ENCODE measurements around the gene RAB17.

RAB17 gene

DNA sequence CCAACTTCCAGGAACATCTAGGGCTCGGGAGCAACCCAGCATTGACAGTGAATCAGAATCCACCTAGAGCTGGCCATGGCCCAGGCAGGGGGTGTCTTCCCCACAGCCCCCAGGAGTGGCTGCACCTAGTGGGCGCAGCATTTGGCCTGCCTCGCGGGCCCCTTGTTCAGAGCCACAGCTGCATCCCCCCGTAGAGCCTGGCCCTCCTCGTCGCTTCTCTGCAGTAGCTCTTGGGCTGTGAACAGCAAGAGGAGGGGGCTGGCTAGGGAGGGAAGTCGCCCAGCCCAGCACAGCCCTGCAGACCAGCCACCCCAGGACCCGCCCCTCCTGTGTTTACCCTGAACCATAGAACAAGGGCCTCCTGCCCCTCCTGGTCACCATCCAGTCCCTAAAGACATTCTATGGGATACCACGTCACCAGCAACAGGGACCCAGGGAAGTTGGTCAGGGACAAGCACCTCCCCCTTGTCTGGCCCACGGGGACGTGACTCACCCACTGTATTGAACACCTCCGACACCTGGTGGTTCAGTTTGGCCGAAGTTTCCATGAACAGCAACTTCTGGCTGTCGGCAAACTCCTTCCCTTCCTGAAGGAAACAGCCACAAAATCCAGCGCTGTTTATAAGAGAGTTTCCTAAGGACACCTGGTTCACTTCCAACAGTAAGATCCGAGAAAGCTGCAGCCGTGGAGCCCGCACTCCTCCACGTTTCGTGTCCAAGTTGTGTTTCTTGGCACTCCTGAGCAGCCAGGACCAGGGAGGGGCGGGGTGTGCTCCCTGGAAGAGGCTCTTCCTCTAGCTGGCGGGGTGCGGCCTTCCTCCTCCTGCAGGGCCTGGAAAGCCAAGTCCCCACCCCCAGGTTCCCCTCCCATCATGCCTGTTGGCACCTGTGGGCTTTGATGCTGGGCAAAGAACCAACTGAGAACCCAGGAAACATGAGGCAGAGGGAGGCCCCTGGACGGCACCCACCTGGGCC lies 15.4 kb downstream of the RAB17 start:
- H3K27ac ChIP-seq, result no peak overlapping the region
- H3K36me3 ChIP-seq, result peaks cover 0 to 4% (median 0%) of the 10 kb centered on the region in 3 donors
- no peak overlapping the region for H3K4me3 ChIP-seq
- no peaks in the 10 kb centered on the region for H3K9me3 ChIP-seq
- TF ChIP-seq CTCF (IDR thresholded peaks at IDR 0.05), result no peak
- DNase-seq, result no peak
- peaks cover 0 to 20% (median 6%) of the 10 kb centered on the region in 4 donors for H3K4me1 ChIP-seq
- H3K27me3 ChIP-seq, result no peaks in the 10 kb centered on the region
- intact Hi-C loops (cut with DNase I; ENCODE audit: low total_unique reads), result loop anchor here (10.0 kb wide), 2 partner anchors 420 to 450 kb away; no protein-coding TSS in a partner anchor

GRCh38 chr2:237574467-237574866 lies 16.1 kb downstream of the RAB17 start:
- no peak overlapping the region for H3K27ac ChIP-seq
- H3K27me3 ChIP-seq, result no peaks in the 10 kb centered on the region

DNA sequence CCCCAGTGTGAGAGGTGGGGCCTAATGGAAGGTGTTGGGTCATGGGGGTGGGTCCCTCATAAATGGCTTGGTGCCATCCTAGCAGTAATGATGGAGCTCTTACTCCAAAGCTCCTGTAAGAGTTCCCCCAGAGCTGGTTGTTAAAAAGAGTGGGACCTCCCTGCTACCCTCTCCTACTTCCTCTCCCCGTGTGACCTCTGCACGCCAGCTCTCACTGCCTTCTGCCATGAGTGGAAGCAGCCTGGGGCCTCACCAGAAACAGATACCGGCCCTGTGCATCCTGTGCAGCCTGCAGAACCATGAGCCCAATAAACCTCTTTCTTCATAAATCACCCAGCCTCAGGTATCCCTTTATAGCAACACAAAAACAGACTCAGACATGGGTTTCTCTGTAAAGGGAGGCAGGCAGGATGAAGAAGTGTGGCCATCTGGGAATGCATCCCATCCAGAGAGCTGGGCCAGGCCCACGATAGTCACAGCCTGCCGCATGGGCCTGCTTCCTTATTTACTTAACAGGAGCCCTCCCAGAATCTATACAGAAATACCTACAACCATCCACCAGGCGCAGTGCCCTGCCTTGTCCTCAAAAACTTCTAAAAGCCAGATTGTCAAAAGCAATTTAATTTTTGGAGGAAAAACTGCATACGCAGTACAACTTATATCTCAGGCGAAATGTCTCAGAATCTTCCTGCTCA lies 16.7 kb downstream of the RAB17 start:
- DNase-seq, result no peak
- Histone ChIP-seq H3K27me3 (no peaks in the 10 kb centered on the region), H3K36me3 (peaks cover 0 to 4% (median 0%) of the 10 kb centered on the region in 3 donors), H3K27ac (no peak overlapping the region), H3K4me1 (peaks cover 0 to 20% (median 6%) of the 10 kb centered on the region in 4 donors), H3K9me3 (no peaks in the 10 kb centered on the region), H3K4me3 (no peak overlapping the region)
- no peak for TF ChIP-seq CTCF (IDR thresholded peaks at IDR 0.05)
- intact Hi-C loops (cut with DNase I; ENCODE audit: low total_unique reads), result loop anchor here (10.0 kb wide), 2 partner anchors 419 to 449 kb away; no protein-coding TSS in a partner anchor

More at GRCh38 chr2:237574467-237574866, 16.1 kb downstream of the RAB17 start:
- H3K36me3 ChIP-seq, result peaks cover 0 to 4% (median 0%) of the 10 kb centered on the region in 3 donors
- H3K9me3 ChIP-seq, result no peaks in the 10 kb centered on the region
- H3K4me1 ChIP-seq, result peaks cover 0 to 20% (median 6%) of the 10 kb centered on the region in 4 donors
- no peak for TF ChIP-seq CTCF (IDR thresholded peaks at IDR 0.05)
- no peak for DNase-seq
- intact Hi-C loops (cut with DNase I; ENCODE audit: low total_unique reads), result loop anchor here (10.0 kb wide), 2 partner anchors 420 to 450 kb away; no protein-coding TSS in a partner anchor
- no peak overlapping the region for H3K4me3 ChIP-seq

- H3K9me3 ChIP-seq, result no peaks in the 10 kb centered on the region
- intact Hi-C loops (cut with DNase I; ENCODE audit: low total_unique reads), result loop anchor here (10.0 kb wide), 2 partner anchors 418 to 448 kb away; no protein-coding TSS in a partner anchor
- DNase-seq, result no peak
- H3K36me3 ChIP-seq, result peaks cover 0 to 4% (median 0%) of the 10 kb centered on the region in 3 donors
- no peak overlapping the region for H3K4me3 ChIP-seq
- peaks cover 0 to 20% (median 6%) of the 10 kb centered on the region in 4 donors for H3K4me1 ChIP-seq
- no peak for TF ChIP-seq CTCF (IDR thresholded peaks at IDR 0.05)
- no peaks in the 10 kb centered on the region for H3K27me3 ChIP-seq
- H3K27ac ChIP-seq, result no peak overlapping the region
Measured at GRCh38 chr2:237572742-237573101, 17.8 kb downstream of the RAB17 start.

DNA sequence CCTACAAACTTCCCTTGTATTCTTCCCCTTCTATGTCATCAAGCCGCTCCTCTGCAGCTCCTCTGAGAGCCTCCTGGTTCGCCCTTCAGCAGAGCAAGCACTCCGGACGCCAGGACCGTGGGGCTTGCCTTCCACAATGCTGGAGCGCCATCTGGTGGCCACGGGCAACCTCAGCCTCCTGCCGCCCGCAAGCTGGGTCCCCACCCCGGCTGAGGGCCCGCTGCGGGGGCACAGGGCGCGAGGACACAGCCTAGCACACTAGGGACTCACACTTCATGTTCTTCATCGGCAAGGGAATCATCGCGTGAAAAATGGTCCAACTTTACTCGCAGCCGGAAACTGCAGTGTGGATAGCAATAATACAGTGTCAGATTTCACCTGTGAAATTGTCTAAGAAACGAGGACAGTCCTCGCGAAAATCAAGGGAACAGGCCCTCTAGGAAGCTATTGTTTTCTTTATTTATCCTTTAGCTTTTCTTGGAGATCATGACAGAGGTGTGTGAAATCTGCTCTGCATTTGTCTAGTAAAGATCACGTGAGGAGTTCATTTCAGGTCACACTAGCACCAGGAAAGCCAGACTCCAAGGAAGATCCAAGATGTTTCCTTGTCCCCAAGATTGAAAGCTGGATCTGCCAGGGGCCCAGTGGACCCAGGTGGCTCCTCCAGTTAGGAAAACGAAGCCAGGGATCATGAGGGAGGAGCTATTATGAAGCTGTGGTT lies 18.4 kb downstream of the RAB17 start:
- peak; percentile 98 to 99 for TF ChIP-seq CTCF (IDR thresholded peaks at IDR 0.05)
- Histone ChIP-seq H3K4me1 (peaks cover 0 to 20% (median 6%) of the 10 kb centered on the region in 4 donors), H3K27me3 (no peaks in the 10 kb centered on the region), H3K27ac (no peak overlapping the region), H3K36me3 (peaks cover 0 to 4% (median 0%) of the 10 kb centered on the region in 3 donors), H3K4me3 (no peak overlapping the region), H3K9me3 (no peaks in the 10 kb centered on the region)
- intact Hi-C loops (cut with DNase I; ENCODE audit: low total_unique reads), result loop anchor here (10.0 kb wide), 2 partner anchors 417 to 447 kb away; no protein-coding TSS in a partner anchor
- peak; percentile 88 to 93 for DNase-seq

Data from tibial artery (tissue), 4 donors.